GM21381 (cell line): Measurements from ENCODE around the gene CLDND1.

Experiments
- ATAC-seq: cut with Tn5 transposase; IDR thresholded peaks from one replicate; pipeline ENCODE4 v1.9.1; 2021; ENCODE audit warnings: mild to moderate bottlenecking, moderate library complexity; ENCODE audit not compliant: unreplicated experiment

The CLDND1 gene

GRCh38 chr3:98552232-98553020, 29.7 kb upstream of the CLDND1 start:
- ATAC-seq: no peak

- ATAC-seq: no peak
These were observed 29.1 kb upstream of the CLDND1 start for GRCh38 chr3:98551754-98552153.

DNA sequence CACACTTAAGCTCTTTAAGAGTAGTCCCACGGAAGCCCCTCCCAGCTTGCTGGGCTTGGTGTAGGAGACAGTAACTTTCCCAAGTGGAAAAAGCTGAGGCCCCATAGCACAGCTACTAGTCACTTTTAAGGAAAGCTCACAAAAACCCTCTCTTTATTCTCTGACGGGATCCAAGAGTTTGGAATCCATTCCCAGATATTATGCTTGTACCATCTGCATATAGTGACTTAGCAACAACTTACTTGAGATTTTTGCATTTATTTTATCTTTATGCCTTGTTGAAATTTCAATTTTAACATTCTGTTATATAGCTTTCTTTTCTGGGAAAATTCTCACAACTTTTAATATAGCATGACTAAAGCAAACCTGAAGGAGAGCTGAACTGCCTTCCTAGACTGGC, 28.5 kb upstream of the CLDND1 start:
- ATAC-seq: no peak

- ATAC-seq: no peak
These were observed 28.1 kb upstream of the CLDND1 start for GRCh38 chr3:98550833-98551232.

- ATAC-seq: no peak
These were observed 25.8 kb upstream of the CLDND1 start for GRCh38 chr3:98548544-98548943.

- ATAC-seq: peak; percentile 48
These were observed 23.2 kb upstream of the CLDND1 start for GRCh38 chr3:98545940-98546339.

DNA sequence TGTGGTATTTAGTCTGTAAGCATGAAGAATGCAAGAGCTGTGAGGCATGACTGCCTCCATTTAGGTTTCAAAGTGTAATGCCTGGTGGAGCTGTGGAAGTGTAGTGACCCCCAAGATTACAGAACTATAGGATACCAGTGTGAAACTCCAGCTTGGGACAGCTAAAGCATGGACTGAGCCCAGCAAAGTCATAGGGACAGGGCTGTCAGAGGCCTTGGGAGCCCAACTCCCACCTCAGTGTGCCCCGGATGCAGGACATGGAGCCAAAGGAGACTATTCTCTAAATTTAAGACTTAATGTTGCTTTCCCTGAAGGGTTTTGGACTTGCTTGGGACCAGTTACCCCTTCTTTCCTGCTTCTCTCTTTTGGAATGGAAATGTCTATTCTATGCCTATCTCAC, 19.9 kb upstream of the CLDND1 start:
- ATAC-seq: no peak

DNA sequence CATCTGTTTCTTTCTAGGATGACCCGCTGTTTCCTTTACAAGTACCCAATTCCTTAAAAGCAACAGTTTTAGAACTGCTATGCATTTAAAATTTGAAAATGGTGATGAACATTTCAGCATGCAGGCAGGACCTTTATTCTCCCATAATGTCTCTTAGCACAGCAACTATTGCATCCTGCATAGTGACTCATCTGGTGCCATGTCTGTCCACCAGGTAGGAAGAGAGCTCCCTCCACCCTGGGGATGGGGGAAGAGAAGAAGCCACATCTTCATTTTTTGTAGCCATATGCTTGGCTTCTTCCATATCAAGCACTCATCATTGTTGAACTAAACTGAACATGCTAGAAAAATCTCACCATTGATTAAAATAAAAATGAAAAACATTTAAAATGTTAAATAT, 19.0 kb upstream of the CLDND1 start:
- ATAC-seq: no peak

DNA sequence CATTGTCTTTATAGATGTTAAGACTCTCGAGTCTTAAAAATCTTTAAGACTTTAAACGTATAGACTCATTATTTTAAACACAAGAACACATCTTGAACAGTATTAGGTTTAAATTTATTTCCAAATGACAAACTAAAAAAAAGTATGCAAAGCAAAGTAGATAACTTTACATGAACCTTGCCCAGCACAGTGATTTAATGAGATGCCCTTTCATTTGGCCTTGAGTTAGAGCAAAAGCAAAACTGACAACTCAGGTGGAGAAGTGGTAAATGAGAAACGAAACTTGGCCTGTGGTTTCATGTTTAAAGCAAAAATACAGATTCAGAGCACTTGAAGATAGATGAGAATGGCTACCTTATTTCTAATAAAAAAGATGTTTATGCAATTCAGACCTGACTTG, 17.6 kb upstream of the CLDND1 start:
- ATAC-seq: peak; percentile 46

GRCh38 chr3:98536456-98537017, 13.8 kb upstream of the CLDND1 start:
- peak; percentile 65 for ATAC-seq

DNA sequence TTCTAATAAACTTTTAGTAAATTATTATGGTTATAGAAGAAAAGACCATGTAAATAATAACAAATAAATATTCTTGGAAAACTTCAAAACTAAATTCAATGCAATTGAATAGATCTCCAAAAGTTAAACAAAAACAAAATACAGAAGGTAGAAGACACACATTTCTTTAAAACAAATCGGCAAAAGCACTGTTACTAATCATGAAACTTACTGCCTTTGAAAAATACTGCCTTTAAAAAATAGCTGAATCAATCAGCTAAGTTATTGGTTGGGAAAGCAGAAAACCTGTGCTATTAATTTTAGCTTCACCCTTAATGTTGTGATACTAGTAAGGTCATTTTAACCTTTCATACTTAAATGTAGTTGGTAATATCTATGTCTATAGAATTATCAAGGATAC, 12.0 kb upstream of the CLDND1 start:
- no peak for ATAC-seq

GRCh38 chr3:98534168-98534567, 11.5 kb upstream of the CLDND1 start:
- ATAC-seq: no peak

DNA sequence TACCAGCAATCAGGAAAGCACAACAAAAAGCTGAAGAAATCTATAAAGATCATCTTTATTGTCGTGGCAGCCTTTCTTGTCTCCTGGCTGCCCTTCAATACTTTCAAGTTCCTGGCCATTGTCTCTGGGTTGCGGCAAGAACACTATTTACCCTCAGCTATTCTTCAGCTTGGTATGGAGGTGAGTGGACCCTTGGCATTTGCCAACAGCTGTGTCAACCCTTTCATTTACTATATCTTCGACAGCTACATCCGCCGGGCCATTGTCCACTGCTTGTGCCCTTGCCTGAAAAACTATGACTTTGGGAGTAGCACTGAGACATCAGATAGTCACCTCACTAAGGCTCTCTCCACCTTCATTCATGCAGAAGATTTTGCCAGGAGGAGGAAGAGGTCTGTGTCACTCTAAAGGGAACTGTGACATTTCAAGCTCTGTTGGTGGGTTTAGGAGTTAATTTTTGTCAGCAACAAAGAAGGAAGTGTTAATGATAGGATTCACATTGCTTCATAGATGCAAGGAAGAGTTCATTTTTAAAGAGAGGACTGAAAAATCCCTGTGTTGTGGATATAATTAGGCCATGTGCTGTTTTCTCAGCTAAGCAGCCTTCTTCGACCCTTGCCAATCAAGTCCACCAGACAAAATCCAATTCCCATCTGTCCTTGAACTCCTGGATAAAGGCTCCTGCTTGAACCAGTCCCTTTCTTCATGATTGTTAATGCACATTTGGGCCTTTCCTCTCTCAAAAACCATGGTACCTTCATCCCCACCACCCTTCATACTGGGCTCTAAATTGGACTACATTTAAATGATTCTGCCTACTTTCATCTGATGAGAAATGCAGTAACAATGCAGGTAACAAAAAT, 10.2 kb upstream of the CLDND1 start:
- no peak for ATAC-seq

DNA sequence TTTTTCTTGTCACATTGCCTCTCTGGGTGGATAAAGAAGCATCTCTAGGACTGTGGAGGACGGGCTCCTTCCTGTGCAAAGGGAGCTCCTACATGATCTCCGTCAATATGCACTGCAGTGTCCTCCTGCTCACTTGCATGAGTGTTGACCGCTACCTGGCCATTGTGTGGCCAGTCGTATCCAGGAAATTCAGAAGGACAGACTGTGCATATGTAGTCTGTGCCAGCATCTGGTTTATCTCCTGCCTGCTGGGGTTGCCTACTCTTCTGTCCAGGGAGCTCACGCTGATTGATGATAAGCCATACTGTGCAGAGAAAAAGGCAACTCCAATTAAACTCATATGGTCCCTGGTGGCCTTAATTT, 9.6 kb upstream of the CLDND1 start:
- no peak for ATAC-seq

DNA sequence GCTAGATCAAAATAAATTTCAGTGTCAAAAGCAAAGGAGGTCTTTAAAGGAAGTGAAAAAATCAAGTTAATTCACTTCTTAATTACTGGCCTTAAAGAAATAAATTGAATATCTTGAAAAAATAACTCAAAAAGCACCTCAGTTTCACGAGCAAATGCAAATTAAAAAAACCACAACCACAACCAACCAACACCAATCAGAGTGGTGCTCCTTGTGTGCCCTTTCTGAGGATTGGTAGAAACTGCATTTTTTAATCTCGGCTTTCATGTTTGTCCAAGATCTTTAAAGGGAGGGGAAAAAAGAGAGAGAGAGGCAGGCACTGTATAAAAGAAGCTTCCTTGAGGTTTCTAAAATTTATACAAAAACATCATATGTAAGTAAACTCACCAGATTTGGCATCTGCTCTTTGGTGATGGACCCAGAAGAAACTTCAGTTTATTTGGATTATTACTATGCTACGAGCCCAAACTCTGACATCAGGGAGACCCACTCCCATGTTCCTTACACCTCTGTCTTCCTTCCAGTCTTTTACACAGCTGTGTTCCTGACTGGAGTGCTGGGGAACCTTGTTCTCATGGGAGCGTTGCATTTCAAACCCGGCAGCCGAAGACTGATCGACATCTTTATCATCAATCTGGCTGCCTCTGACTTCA, 9.0 kb upstream of the CLDND1 start, which contains the start of gene GPR15:
Gene GPR15, plus strand, starts transcription at position 357 of the 653 bp plus-strand sequence. Its CDS starts 56 bp downstream, at position 413.
- peak; percentile 29 for ATAC-seq

- ATAC-seq: no peak
These were observed 8.0 kb upstream of the CLDND1 start for GRCh38 chr3:98530676-98531075.

GRCh38 chr3:98529856-98530459, 7.3 kb upstream of the CLDND1 start:
- ATAC-seq: no peak

- no peak for ATAC-seq
These were observed 6.0 kb upstream of the CLDND1 start for GRCh38 chr3:98528474-98529346.

DNA sequence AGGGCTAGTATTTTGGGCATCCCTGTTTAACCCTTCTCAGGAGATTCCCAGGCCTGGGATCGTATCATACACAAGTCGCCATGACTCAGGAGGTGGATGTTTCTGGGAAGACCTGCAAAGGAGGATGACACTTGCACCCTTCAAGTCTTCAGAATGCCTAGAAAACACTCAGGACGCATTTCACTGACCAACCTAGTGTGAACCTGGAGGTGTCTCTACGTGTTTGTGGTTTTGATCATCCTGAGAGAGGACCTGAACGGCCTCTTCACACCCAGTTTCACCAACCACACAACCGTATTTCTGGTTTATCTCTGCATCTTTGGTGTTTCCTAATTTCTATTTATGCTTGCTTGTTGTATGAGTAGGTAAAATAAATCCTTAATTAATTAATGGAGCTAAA, 2.8 kb upstream of the CLDND1 start:
- no peak for ATAC-seq
